HG02885 (cell line): ENCODE data around the gene ASTN2.
A peak's percentile ranks its signal among the peaks of the same experiment; 100 is the strongest.

Source experiments
- ATAC-seq: cut with Tn5 transposase; IDR thresholded peaks from one replicate; pipeline ENCODE4 v1.9.1; 2021; ENCODE audit warnings: mild to moderate bottlenecking; ENCODE audit not compliant: unreplicated experiment, poor library complexity

The ASTN2 gene

GRCh38 chr9:116741742-116742141, 673.1 kb downstream of the ASTN2 start:
- ATAC-seq, result no peak

DNA sequence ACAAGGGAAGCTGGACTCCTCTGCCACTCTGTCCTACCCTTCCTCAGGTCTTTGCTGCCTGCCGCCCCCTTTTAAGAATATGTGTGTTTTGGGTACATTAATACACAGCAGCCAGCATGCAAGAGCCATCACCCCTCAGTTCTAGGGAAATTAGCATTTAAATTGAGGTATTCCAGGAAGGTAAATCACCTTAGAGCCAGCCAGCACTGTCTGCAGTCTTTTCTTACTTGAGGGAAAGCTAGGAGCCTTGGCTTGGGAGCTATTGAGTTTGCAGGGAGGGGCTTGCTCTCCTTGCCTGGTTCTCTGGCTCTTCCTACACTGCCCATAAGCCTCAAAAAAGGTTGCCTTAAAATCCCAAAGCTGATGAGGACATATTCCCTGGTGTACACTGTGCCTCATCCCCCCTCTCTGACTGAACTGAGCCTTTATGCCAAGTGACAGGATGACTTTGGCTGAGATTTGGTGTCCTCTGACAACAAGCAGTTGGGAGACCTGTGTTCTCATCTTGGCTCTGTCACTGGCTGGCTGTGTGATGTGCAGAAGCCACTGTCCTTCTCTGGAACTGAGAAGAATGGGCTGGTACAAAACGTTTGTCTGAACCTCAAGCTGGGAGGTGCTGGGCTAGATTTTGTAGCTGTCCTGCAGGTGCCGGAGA, 673.6 kb downstream of the ASTN2 start:
- no peak for ATAC-seq

GRCh38 chr9:116737152-116737546, 677.7 kb downstream of the ASTN2 start:
- ATAC-seq, result peak; percentile 81

DNA sequence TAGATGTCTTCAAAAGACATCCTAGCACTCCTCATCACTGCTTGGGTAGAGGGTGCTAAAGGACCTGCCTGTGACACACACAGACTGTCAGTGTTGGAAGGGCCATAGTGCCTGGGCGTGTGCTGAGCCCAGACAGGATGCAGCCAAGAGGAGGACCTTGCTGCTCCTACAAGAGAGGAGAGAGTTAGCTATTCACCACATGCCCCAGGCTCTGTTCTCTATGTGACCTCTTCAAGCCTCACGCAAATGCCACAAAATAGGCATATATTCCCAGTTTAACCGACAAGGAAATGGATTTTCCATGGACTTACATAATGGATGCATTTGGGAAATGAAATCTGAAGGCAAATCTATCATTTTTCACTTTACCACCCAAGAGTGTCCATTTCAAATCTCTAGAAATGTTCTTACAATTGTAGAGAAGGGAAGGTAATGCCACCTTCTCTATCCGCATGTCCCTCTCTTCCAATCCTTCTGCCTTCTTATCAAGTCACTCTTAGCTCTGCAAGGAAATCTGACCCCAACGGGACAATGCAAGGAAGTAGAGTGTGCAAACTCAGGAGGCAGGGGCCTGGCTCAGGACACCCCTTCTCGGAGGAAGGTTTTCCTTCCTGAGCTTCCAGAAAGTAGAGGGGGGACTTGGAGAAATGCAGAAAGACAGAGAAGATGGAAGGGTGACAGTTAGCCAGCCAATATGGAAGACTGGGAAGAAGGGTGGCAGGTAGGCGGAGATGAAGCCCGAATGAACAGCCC, 678.3 kb downstream of the ASTN2 start:
- ATAC-seq, result no peak

GRCh38 chr9:116733010-116733641, 681.7 kb downstream of the ASTN2 start:
- ATAC-seq, result no peak

- ATAC-seq, result no peak
These were observed 688.3 kb downstream of the ASTN2 start for GRCh38 chr9:116726602-116727001.

DNA sequence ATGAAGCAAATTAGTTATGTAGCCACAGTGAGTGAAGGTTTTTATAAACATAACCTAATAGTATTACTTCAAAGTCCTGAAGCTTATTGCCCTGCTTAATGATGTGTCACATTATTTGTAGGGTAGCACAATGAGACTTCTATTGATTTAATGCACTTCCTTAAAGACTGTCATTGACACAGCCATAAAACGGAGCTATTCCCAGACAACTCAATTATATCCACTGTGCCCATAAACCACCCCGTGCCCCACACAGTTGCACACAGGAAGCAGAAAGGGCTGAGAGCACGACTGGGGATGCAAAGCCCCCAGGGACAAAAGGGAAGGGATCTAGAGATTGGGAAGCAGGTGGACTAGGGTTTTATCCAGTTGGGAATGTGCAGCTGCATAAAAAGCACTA, 690.7 kb downstream of the ASTN2 start:
- no peak for ATAC-seq

DNA sequence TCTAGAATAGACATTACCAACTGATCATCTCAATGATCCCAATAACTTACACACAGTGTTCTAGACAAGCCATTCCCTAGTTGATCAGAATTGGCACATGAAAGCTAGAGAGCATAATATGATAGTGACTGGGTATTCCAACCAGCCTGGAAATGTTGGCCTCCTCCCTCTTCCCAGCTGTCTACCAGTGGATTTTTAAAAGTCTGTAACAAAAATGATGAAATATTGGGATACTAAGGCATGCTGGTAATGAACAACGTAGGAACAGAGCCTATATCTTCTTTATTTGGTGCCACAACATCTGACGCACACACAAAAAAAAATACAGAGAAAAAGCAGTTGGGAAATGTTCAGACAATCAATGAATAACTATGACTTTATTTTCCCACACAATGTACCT, 692.9 kb downstream of the ASTN2 start:
- no peak for ATAC-seq

GRCh38 chr9:116721411-116721810, 693.4 kb downstream of the ASTN2 start:
- no peak for ATAC-seq

GRCh38 chr9:116720111-116720510, 694.7 kb downstream of the ASTN2 start:
- ATAC-seq, result no peak

DNA sequence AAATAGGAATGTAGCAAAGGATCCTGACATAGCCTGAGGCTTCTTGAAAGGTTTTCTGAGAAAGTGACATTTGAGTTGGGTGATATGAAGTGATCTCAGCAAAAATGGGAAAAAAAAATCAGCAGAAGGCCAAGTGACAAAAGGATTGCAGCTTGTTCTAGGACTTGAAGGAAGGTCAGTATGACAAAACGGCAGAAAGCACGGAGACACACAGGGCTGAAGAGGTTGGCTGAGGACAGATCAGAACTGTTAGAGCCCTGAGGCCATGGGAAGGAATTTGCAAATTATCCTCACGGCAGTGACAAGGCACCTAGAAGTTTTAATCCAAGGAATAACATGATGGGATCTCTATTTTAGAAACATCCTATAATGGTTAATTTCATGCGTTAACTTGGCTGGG, 696.7 kb downstream of the ASTN2 start:
- ATAC-seq, result no peak

- no peak for ATAC-seq
These were observed 697.7 kb downstream of the ASTN2 start for GRCh38 chr9:116717150-116717549.

DNA sequence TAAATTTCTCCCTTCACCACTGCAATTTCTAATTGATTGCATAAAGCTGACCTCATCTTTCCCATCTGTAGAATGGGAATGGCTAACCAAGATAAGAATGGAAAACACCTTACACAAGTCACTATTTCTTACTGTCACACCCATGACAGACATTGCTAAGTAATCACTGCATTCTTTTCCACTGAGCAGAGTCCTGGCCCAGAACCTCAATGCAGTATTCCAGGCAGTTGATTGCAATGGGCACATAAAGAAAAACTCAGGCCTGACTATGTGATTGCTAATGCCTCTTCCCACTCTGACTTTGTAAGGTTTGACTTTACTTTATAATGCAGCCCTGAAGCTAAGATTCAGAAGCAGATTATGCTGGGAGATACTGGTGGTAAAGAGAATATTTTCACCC, 698.4 kb downstream of the ASTN2 start:
- ATAC-seq, result no peak

GRCh38 chr9:116715751-116716150, 699.1 kb downstream of the ASTN2 start:
- no peak for ATAC-seq

DNA sequence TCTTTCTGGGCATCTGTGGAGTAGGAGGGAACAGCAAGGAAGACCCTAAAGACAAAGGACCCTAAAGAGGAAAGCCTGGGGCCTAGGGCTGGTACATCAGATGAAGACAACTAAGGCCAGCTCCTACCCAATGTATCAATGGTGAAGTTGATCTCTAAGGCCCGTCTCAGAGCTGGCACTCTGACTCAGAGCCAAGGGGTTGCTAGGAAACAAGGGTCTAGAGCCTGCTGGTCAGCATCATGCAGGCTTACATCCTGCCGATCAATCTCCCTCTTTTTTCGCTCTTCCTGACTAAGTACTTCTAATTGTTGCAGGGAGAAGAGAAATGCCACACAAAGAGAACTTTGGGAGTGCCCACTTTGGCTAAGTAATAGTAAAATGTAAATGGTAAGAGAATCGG, 701.6 kb downstream of the ASTN2 start:
- no peak for ATAC-seq

- ATAC-seq, result no peak
These were observed 702.1 kb downstream of the ASTN2 start for GRCh38 chr9:116712781-116713180.

DNA sequence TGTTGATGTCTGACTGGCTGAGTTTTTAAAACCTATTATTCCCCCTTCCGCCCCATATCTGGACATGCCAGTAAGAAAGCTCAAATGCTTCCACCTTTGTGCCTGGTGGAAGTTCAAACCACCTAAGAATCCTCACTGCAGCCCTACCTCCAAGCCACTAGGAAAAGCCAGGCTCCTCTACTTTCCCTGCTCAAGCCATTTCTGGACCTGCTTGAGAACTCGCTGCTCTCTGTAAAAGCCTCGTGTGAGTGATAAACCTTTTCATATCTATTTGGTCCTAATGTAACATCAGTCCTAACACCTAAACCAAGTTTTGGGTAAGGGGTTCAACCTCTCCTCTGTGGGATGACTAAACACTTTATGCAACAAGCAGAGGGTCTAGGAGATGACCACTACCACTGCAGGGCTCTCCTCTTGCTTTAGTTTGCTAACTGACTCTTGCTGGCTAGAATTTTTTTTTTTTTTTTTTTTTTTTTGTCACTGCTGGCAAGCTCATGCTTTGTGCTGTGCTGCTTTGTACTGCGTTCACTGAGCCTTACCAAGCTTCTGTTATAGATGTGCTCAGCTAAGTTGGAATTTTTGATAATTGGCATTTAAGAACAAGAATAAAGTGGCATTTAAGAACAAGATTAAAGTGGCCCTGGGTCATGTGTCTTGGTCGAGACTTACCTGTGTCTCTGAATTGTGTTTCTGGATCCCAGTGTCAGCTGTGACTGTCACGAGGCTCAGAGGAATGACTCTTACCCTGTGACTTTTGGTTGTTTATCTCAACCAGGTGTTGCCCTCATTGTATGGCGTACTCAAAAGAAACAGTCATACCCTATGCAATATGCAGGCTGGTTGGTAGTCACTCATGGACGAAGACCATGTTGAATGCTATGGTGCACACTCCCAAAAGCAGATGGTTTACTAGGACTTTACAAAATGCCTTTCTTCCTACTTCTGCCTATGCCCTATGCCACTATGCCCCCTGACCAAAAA, 708.3 kb downstream of the ASTN2 start:
- ATAC-seq, result no peak

- no peak for ATAC-seq
These were observed 709.3 kb downstream of the ASTN2 start for GRCh38 chr9:116705531-116705930.

- no peak for ATAC-seq
These were observed 710.4 kb downstream of the ASTN2 start for GRCh38 chr9:116704470-116704869.

DNA sequence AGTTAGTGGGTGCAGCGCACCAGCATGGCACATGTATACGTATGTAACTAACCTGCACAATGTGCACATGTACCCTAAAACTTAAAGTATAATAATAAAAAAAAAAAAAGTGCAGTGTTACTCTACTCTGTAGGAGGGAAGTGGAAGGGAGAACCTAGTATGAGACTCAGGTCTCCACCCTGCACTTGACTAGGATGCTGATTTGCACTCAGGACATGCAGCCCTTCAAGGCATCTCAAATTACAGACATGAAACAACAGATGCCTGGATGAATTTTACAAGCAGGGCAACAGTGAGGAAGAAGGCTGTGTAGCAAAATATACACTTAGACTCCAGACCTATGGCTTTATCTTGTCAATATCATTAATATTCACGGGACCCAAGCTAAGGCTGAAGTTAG, 711.2 kb downstream of the ASTN2 start:
- no peak for ATAC-seq
